SK-N-MC (cell line): Measurements from ENCODE around the gene BLACAT1.

Source experiments
- EZH2 ChIP-seq: fragments of 200-600 bp; sonication (generic); IDR thresholded peaks from one replicate; pipeline ENCODE4 v1.6.1; 2017; ENCODE audit warnings: antibody characterized with exemption
- POLR2AphosphoS5 ChIP-seq: IDR thresholded peaks from 2 replicates; pipeline ENCODE4 v1.6.1; 2012; ENCODE audit warnings: mild to moderate bottlenecking, low read depth, low read length, borderline replicate concordance

GRCh38 chr1:205420938-205421337, 34.9 kb downstream of the BLACAT1 start:
- TF ChIP-seq EZH2 (no peak), POLR2AphosphoS5 (no peak)
